SK-N-SH (cell line): ENCODE data around the gene LIMK2. TPM values are rescaled to one million over a fixed set of nuclear protein-coding genes. Genes with fewer than 3 reads are reported as not detected.

Source experiments
- CTCF ChIA-PET: fragments of 300-600, 350-600 bp; formaldehyde crosslinking; extraction: SDS; loops from one replicate; lab custom pipeline; 2021; lab: Yijun Ruan, JAX
- POLR2A ChIA-PET: fragments of 350-600 bp; sonication (Branson Sonifier 250); formaldehyde crosslinking; extraction: SDS; loops from one replicate; lab custom pipeline; 2020; ENCODE audit warnings: antibody characterized with exemption, inconsistent platforms; lab: Yijun Ruan, JAX
- DNase-seq: peaks from one replicate; pipeline ENCODE4 v3.0.0; 2012
- H2AFZ ChIP-seq: fragments of 200-600 bp; sonication (generic); 2 replicates; pipeline ENCODE4 v1.8.1; 2016; ENCODE audit warnings: antibody characterized with exemption, mild to moderate bottlenecking, low read depth
- H3F3A ChIP-seq: fragments of 200-600 bp; sonication (generic); replicated peaks from 2 replicates; pipeline ENCODE3; 2016; ENCODE audit warnings: antibody characterized with exemption, mild to moderate bottlenecking; ENCODE audit not compliant: insufficient read depth
- H3K27ac ChIP-seq, 2 experiments: fragments of 200-500 bp in 1 of 2; fragments of 200-600 bp in 1 of 2; sonication (Bioruptor generic) in 1 of 2; sonication (generic), shearing (Covaris generic) in 1 of 2; 2 replicates each; pipeline versions ENCODE4 v1.5.1 to v1.6.1; 2014 to 2016; ENCODE audit warnings: low read depth in 2 of 2, inconsistent platforms in 1 of 2, low read length in 1 of 2, mild to moderate bottlenecking in 1 of 2, mixed read lengths in 1 of 2
- H3K27me3 ChIP-seq: fragments of 200-600 bp; sonication (generic), shearing (Covaris generic); 2 replicates; pipeline ENCODE4 v1.6.1; 2016; ENCODE audit warnings: mixed run types; ENCODE audit not compliant: insufficient read depth
- H3K36me3 ChIP-seq, 2 experiments: fragments of 200-500 bp in 1 of 2; fragments of 200-600 bp in 1 of 2; sonication (Bioruptor generic) in 1 of 2; sonication (generic) in 1 of 2; replicated peaks in 1 of 2; 2 replicates each; pipeline versions ENCODE3 to v1.5.1; 2014 to 2016; ENCODE audit warnings: low read length in 1 of 2, mild to moderate bottlenecking in 1 of 2; ENCODE audit not compliant: insufficient read depth in 2 of 2, control insufficient read depth in 1 of 2
- H3K4me1 ChIP-seq, 2 experiments: fragments of 200-500 bp in 1 of 2; fragments of 200-600 bp in 1 of 2; sonication (Bioruptor generic) in 1 of 2; sonication (generic), shearing (Covaris generic) in 1 of 2; 2 replicates each; pipeline versions ENCODE4 v1.5.1 to v1.6.1; 2014 to 2016; ENCODE audit warnings: low read depth in 1 of 2, low read length in 1 of 2, mixed run types in 1 of 2; ENCODE audit not compliant: insufficient read depth in 2 of 2, control insufficient read depth in 1 of 2
- H3K4me2 ChIP-seq: fragments of 200-600 bp; sonication (generic), shearing (Covaris generic); 2 replicates; pipeline ENCODE4 v1.6.1; 2017; ENCODE audit warnings: mixed run types
- H3K4me3 ChIP-seq, 2 experiments: fragments of 200-500 bp in 1 of 2; fragments of 200-600 bp in 1 of 2; sonication (Bioruptor generic) in 1 of 2; sonication (generic), shearing (Covaris generic) in 1 of 2; 2 replicates each; pipeline versions ENCODE4 v1.5.1 to v1.8.1; 2014 to 2016; ENCODE audit warnings: low read depth in 2 of 2, inconsistent platforms in 1 of 2, low read length in 1 of 2, mild to moderate bottlenecking in 1 of 2, mixed read lengths in 1 of 2, moderate library complexity in 1 of 2
- H3K79me2 ChIP-seq: fragments of 200-600 bp; sonication (generic); 2 replicates; pipeline ENCODE4 v1.8.1; 2017; ENCODE audit warnings: mild to moderate bottlenecking; ENCODE audit not compliant: insufficient read depth
- H3K9ac ChIP-seq: fragments of 200-600 bp; sonication (generic); 2 replicates; pipeline ENCODE4 v1.6.1; 2017; ENCODE audit warnings: mixed run types
- H3K9me2 ChIP-seq: fragments of 200-600 bp; sonication (generic); 2 replicates; pipeline ENCODE4 v1.6.1; 2017; ENCODE audit warnings: mixed run types
- H3K9me3 ChIP-seq: fragments of 200-600 bp; sonication (generic); 2 replicates; pipeline ENCODE4 v1.6.1; 2017; ENCODE audit warnings: mixed run types, mild to moderate bottlenecking, moderate library complexity
- H4K20me1 ChIP-seq: fragments of 200-600 bp; sonication (generic); 2 replicates; pipeline ENCODE4 v1.6.1; 2017; ENCODE audit warnings: mild to moderate bottlenecking, mixed run types; ENCODE audit not compliant: insufficient read depth
- ELF1 ChIP-seq: IDR thresholded peaks from 2 replicates; pipeline ENCODE4 v1.4.0; 2012
- EP300 ChIP-seq, 2 experiments: IDR thresholded peaks; 2 replicates each; pipeline versions ENCODE4 v1.4.0 to v1.6.1; 2012; ENCODE audit warnings: borderline replicate concordance in 1 of 2, low read depth in 1 of 2, low read length in 1 of 2
- EZH2phosphoT487 ChIP-seq: fragments of 200-600 bp; sonication (generic); IDR thresholded peaks from 2 replicates; pipeline ENCODE4 v1.6.1; 2017; ENCODE audit warnings: low read depth, mixed run types, mild to moderate bottlenecking, antibody characterized with exemption, moderate library complexity, borderline replicate concordance
- FOXM1 ChIP-seq: IDR thresholded peaks from 2 replicates; pipeline ENCODE4 v1.4.0; 2012; ENCODE audit warnings: low read depth, mild to moderate bottlenecking
- GABPA ChIP-seq: IDR thresholded peaks from 2 replicates; pipeline ENCODE4 v1.4.0; 2012; ENCODE audit warnings: low read depth, mild to moderate bottlenecking
- IRF3 ChIP-seq: fragments of 150-350 bp; IDR thresholded peaks from 2 replicates; pipeline ENCODE4 v1.6.1; 2016; ENCODE audit warnings: mild to moderate bottlenecking, low read depth, low read length
- MEF2A ChIP-seq: IDR thresholded peaks from 2 replicates; pipeline ENCODE4 v1.4.0; 2012; ENCODE audit warnings: low read depth, borderline replicate concordance
- NFIC ChIP-seq: IDR thresholded peaks from 2 replicates; pipeline ENCODE4 v1.4.0; 2012; ENCODE audit warnings: borderline replicate concordance
- NRF1 ChIP-seq: IDR thresholded peaks from 2 replicates; pipeline ENCODE4 v1.6.1; 2012; ENCODE audit warnings: low read depth, mild to moderate bottlenecking, low read length
- RCOR1 ChIP-seq: fragments of 150-350 bp; IDR thresholded peaks from 2 replicates; pipeline ENCODE4 v1.6.1; 2017; ENCODE audit warnings: antibody characterized with exemption, low read length
- REST ChIP-seq: IDR thresholded peaks from 2 replicates; pipeline ENCODE4 v1.6.1; 2012; ENCODE audit warnings: mild to moderate bottlenecking, low read depth, low read length, moderate library complexity
- RXRA ChIP-seq: IDR thresholded peaks from 2 replicates; pipeline ENCODE4 v1.4.0; 2012; ENCODE audit warnings: low read depth, mild to moderate bottlenecking, borderline replicate concordance
- SMC3 ChIP-seq: IDR thresholded peaks from 2 replicates; pipeline ENCODE4 v1.6.1; 2012; ENCODE audit warnings: low read depth, low read length, improper control_type of control experiment
- TAF1 ChIP-seq: IDR thresholded peaks from 2 replicates; pipeline ENCODE4 v1.6.1; 2012; ENCODE audit warnings: low read depth, mild to moderate bottlenecking, low read length, moderate library complexity, borderline replicate concordance
- TCF12 ChIP-seq: IDR thresholded peaks from 2 replicates; pipeline ENCODE4 v1.4.0; 2012
- TEAD4 ChIP-seq: IDR thresholded peaks from 2 replicates; pipeline ENCODE4 v1.4.0; 2012; ENCODE audit warnings: mild to moderate bottlenecking, borderline replicate concordance; ENCODE audit not compliant: insufficient read depth
- USF1 ChIP-seq: IDR thresholded peaks from 2 replicates; pipeline ENCODE4 v1.4.0; 2012; ENCODE audit warnings: low read depth, borderline replicate concordance
- USF2 ChIP-seq: fragments of 150-350 bp; IDR thresholded peaks from 2 replicates; pipeline ENCODE4 v1.6.1; 2017; ENCODE audit warnings: antibody characterized with exemption, low read length, low read depth, borderline replicate concordance
- YY1 ChIP-seq: IDR thresholded peaks from 2 replicates; pipeline ENCODE4 v1.4.0; 2012; ENCODE audit warnings: low read depth, mild to moderate bottlenecking
- WGBS: methylation state at CpG from one replicate; pipeline ENCODE4 v1.1.6; 2017; ENCODE audit warnings: low lambda C conversion rate; 5-methylcytosine and 5-hydroxymethylcytosine counted together
- polyA plus RNA-seq, 3 experiments: library from polyadenylated mRNA; depleted of rRNA; stranded (reverse); fragments of >200 nt; gene quantifications; 2 replicates each; pipeline ENCODE4 v1.2.3, GENCODE V29; 2012
- TF ChIP-seq, protein P1 (sequence below): IDR thresholded peaks from 2 replicates; pipeline ENCODE4 v1.4.0; 2012; ENCODE audit warnings: low read depth

The LIMK2 gene
- polyA plus RNA-seq, 1 of the 3 experiments (the other 2 are of a cell fraction): 9.8 TPM

- WGBS: 96% methylated on average over 11 of the region's 13 CpGs
- TF ChIP-seq USF2: no peak
- no peak for TF ChIP-seq GABPA
- TF ChIP-seq, protein P1, sequence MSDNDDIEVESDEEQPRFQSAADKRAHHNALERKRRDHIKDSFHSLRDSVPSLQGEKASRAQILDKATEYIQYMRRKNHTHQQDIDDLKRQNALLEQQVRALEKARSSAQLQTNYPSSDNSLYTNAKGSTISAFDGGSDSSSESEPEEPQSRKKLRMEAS: no peak
- no peak for TF ChIP-seq TEAD4
- TF ChIP-seq ELF1: no peak
- TF ChIP-seq NRF1: no peak
- no peak for TF ChIP-seq NFIC
- no peak for TF ChIP-seq EP300 (IDR thresholded peaks at IDR 0.05; ENCODE audit: borderline replicate concordance in 1 of 2, low read depth in 1 of 2, low read length in 1 of 2)
- TF ChIP-seq TAF1: no peak
- TF ChIP-seq USF1: no peak
- TF ChIP-seq YY1: no peak
- no peak for TF ChIP-seq EZH2phosphoT487
- no peak for TF ChIP-seq REST
- TF ChIP-seq SMC3: no peak
- no peak for TF ChIP-seq RCOR1
- TF ChIP-seq RXRA: no peak
- TF ChIP-seq IRF3: no peak
- TF ChIP-seq FOXM1: no peak
- TF ChIP-seq MEF2A: no peak
- no peak for TF ChIP-seq TCF12
- Histone ChIP-seq H3K4me2 (no peak overlapping the region), H4K20me1 (no peaks in the 10 kb centered on the region), H3K9me2 (no peaks in the 10 kb centered on the region), H3K79me2 (peaks cover 23% of the 10 kb centered on the region), H3K9me3 (no peaks in the 10 kb centered on the region), H3K36me3 (peaks cover 44 to 74% of the 10 kb centered on the region in 2 experiments), H3K4me3 (no peak overlapping the region), H3K4me1 (no peaks in the 10 kb centered on the region), H3K27me3 (no peaks in the 10 kb centered on the region), H3K27ac (no peak overlapping the region), H3F3A (peaks cover 13% of the 10 kb centered on the region), H2AFZ (no peak overlapping the region), H3K9ac (no peak overlapping the region)
- DNase-seq: no peak
- ChIA-PET CTCF (interaction anchor here (3.4 kb wide), 1 partner anchor 15 kb away, joined by 26 read pairs; no protein-coding TSS in a partner anchor), POLR2A (no interaction called here)
Measured at GRCh38 chr22:31328544-31328960, 116.5 kb downstream of the LIMK2 start.
